PC-9 (cell line): ENCODE measurements around the gene TM4SF5.

Experiments
- EZH2 ChIP-seq: fragments of 200-600 bp; sonication (generic); IDR thresholded peaks from 2 replicates; pipeline ENCODE4 v1.8.0; 2017; ENCODE audit warnings: antibody characterized with exemption, low read depth
- TF ChIP-seq, protein P1 (sequence below): fragments of 200-600 bp; sonication (generic); conservative IDR thresholded peaks from 2 replicates; pipeline ENCODE4 v1.6.1; 2017; ENCODE audit warnings: mixed run types, antibody characterized with exemption, mild to moderate bottlenecking, moderate library complexity

DNA sequence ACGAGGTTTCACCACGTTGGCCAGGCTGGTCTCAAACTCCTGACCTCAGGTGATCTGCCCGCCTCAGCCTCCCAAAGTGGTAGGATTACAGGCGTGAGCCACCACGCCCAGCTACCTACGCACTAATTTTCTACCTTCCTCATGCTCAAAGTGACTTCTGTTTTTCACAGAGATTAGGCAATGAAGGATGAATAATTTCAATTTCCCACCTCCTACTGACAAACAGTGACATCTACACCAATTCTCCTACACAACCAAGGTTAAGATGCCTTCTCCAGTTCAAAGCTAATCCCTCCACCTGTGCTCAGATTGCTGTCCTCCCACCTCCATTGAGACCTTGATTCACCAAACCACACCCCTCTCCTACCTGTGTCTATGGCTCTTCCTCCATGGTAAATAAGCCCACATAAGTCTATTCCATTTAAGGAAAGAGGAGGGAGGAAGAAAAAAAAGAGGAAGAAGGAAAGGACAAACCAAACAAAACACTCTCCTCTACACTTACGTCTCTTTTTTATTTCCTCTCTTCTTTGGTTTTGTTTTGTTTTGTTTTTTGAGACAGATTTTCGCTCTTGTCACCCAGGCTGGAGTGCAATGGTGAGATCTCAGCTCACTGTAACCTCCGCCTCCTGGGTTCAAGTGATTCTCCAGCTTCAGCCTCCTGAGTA lies 45.9 kb upstream of the TM4SF5 start:
- TF ChIP-seq, protein P1, sequence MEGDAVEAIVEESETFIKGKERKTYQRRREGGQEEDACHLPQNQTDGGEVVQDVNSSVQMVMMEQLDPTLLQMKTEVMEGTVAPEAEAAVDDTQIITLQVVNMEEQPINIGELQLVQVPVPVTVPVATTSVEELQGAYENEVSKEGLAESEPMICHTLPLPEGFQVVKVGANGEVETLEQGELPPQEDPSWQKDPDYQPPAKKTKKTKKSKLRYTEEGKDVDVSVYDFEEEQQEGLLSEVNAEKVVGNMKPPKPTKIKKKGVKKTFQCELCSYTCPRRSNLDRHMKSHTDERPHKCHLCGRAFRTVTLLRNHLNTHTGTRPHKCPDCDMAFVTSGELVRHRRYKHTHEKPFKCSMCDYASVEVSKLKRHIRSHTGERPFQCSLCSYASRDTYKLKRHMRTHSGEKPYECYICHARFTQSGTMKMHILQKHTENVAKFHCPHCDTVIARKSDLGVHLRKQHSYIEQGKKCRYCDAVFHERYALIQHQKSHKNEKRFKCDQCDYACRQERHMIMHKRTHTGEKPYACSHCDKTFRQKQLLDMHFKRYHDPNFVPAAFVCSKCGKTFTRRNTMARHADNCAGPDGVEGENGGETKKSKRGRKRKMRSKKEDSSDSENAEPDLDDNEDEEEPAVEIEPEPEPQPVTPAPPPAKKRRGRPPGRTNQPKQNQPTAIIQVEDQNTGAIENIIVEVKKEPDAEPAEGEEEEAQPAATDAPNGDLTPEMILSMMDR: no peak
- no peak for TF ChIP-seq EZH2
